NCI-H446 (cell line): ENCODE data around the gene SALL4.
"Not testable (repeated sequence)": the region's sequence is repeated elsewhere in the genome, so short reads cannot be mapped to it uniquely, and the experiment has no call there.

ENCODE experiments used
- DNase-seq, 2 experiments: peaks; one replicate each; lab custom pipeline; 2025; lab: John Stamatoyannopoulos, UW

SALL4 gene

DNA sequence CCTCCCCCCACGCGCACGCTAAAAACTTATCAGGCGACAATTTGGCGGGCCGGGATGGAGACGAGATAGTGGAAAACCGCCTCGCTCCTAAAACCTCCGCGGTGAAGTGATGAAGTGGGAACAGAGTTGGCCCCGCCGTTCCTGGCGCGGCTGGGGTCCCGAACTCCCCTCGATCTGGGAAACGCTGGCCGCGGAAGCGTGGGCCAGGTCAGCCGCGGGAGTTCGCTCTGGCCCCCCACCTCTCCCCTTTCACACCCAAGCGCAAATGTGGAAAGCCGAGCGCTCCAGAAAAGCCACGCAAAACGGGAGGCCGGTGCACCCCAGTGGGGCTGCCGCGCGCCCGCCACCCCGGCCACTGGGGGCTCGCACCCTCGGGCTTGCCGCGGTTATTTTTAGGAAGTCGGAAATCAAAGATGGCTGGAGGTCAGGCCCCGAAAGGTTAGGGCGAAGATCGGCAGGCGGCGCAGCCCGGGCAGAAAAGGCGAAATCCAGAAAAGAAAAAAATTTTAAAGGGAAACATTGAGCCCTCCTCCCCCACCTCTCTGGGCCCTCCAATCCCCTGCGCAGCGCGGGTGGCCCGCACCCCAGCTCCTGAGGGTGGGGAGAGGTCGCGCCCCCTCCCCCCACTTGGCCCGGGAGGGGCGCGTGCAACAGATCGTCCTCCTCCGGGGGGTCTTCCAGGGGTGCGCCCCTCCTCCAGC is 1.0 kb downstream of the SALL4 start:
- no peak for DNase-seq

GRCh38 chr20:51800872-51801121 is 1.5 kb downstream of the SALL4 start:
- DNase-seq: no peak

DNA sequence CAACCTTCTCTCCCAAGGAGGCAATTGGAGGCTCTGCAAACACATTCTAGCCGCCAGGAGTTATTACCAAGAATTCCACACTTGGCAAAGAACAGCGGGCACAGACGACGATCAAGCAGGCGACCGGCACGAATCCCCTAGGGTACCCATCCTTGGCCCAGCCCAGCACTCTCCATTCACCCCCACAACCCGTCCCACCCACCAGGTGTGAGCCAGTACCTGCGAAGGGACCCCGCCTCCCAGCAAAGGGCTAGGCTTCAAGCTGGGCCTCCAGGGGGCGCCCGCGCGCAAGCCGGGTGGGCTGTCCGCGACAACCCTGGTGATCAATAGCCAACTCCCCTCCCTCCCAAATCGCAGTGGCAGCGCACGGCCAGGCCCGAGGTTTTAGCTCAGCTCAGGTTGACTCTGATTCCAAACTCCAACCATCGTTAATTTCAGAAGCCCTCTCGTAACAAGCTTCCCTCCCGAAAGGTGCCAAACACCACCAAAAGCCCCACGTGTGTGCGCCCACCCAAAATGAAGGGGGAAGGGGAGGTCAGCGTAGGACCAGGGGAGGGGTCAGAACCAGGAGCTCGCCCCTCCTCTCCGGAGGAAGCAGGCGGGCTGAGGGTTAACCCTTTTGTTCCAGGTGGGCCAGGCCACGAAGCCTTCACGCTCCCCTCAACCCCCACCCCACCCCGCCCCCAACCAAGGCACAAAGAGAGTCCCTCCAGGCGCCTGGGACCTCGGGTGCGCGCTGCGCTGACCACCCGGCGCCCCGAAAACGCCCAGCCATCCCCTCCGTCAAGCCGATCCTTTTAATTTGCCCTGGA is 2.1 kb downstream of the SALL4 start:
- DNase-seq: peak; percentile 41 to 76

GRCh38 chr20:51799401-51799860 is 2.9 kb downstream of the SALL4 start:
- DNase-seq: no peak

- DNase-seq: no peak
These were observed 4.8 kb downstream of the SALL4 start for GRCh38 chr20:51797357-51798025.

GRCh38 chr20:51796340-51796739 is 6.0 kb downstream of the SALL4 start:
- no peak for DNase-seq

- no peak for DNase-seq
These were observed 9.4 kb downstream of the SALL4 start for GRCh38 chr20:51792960-51793359.

- DNase-seq: no peak
These were observed 10.7 kb downstream of the SALL4 start for GRCh38 chr20:51791626-51792025.

- DNase-seq: no peak
These were observed 12.1 kb downstream of the SALL4 start for GRCh38 chr20:51790256-51790655.

DNA sequence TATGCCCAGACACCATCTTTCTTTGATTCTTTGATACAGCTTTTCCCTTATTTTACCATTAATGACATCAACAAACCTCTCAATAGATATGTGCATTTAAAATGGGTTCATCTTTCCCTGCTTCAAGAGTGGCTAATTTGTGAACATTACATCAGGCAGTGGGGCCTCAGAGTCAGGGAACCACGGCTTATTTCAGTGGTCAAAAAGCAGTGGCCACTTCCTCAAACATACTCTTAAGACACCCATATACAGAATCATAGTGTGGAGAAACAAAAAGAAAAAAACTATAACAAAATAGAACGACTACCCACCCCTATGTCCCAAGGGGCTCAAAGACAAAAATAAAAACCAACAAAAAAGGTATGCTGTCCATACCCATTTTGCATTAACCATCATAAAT is 12.9 kb downstream of the SALL4 start:
- no peak for DNase-seq

- no peak for DNase-seq
These were observed 13.5 kb downstream of the SALL4 start for GRCh38 chr20:51788822-51789221.

DNA sequence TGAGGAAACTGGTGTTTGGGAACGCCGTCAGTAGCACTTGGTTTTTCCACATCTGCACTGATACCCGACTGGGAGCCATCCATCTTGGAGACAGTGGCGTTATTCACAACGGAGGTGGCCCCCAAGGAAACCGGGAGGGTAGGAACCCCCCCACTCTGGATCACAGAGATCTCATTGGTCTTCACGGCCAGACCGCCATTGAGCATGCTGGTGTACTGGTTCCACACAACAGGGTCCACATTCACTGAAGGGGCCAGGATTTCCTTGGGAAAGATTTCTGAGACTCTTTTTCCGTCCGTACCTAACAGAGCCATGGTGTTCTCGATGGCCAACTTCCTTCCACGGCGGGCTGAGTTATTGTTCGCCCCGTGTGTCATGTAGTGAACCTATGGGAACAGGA is 18.0 kb downstream of the SALL4 start:
- no peak for DNase-seq

GRCh38 chr20:51778229-51778759 is 24.0 kb downstream of the SALL4 start:
- not testable (repeated sequence) for DNase-seq

DNA sequence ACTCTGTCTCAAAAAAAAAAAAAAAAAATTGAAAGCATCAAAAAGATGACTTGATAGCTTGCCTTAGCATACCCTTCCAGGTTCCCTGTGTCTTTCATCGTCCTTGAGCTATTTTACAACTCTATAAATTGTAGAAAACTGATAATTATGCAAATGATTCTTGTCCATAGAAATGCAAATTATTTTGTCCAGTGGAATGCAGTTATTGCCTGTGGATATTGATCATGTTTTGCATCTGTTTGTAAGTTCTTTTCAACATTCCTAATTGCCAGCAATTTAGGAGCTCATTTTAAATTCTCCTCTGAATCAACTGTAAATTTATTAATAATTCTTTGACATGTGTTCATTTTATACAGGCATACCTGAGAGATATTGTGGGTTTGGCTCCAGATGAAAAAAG is 27.1 kb downstream of the SALL4 start:
- DNase-seq: no peak

GRCh38 chr20:51772236-51772635 is 30.1 kb downstream of the SALL4 start:
- DNase-seq: no peak

- DNase-seq: peak in 1 of 2 experiments; percentile 46
These were observed 32.2 kb downstream of the SALL4 start for GRCh38 chr20:51769976-51770615.

- no peak for DNase-seq
These were observed 33.4 kb downstream of the SALL4 start for GRCh38 chr20:51768759-51769517.

DNA sequence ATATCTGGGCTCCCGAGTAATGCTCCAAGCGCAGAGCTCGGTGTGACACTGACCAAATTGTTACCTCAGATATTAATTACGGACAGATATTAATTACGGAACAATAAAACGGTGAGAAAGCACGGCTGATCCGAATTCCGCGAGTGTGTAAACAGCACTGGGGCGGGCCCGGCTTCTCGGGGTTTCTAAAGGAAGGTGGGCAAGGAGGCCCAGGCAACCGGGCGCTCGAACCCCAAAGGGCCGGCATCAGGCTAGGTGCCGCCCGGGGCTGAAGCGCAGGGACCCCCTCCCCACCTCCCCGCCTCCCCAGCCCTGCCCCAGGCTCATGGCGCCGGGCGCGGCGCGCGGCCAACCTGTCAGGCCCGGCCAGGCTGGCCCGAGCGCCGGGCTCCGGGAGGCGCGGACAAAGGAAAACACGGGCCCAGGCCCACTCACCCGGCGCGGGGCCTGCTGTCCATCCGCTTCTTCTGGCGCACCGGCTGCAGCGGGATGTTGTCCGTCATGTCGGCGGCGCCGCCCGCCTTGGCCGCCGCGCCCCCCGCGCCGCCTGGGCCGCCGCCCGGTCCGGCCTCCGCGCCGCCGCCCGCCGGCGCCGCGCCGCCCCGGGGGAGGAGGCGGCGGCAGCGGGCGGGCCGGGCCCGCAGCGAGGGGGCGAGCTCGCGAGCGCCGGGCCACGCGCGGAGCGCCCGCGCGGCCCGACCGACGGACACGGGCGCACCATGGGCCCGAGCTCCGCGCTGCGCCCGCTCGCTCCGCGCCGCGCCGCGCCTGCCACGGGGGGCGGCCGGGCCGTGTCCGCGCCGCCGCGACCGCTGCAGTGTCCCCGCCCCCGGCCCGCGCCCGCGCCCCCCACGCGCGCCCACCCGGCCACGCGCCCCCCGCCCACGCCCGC is 34.2 kb downstream of the SALL4 start, which contains the start of gene ATP9A:
TSS of gene ATP9A (minus strand) at position 524 of the 892 bp plus-strand sequence. CDS start at position 503, 21 bp downstream.
- DNase-seq: peak in 1 of 2 experiments; percentile 23

DNA sequence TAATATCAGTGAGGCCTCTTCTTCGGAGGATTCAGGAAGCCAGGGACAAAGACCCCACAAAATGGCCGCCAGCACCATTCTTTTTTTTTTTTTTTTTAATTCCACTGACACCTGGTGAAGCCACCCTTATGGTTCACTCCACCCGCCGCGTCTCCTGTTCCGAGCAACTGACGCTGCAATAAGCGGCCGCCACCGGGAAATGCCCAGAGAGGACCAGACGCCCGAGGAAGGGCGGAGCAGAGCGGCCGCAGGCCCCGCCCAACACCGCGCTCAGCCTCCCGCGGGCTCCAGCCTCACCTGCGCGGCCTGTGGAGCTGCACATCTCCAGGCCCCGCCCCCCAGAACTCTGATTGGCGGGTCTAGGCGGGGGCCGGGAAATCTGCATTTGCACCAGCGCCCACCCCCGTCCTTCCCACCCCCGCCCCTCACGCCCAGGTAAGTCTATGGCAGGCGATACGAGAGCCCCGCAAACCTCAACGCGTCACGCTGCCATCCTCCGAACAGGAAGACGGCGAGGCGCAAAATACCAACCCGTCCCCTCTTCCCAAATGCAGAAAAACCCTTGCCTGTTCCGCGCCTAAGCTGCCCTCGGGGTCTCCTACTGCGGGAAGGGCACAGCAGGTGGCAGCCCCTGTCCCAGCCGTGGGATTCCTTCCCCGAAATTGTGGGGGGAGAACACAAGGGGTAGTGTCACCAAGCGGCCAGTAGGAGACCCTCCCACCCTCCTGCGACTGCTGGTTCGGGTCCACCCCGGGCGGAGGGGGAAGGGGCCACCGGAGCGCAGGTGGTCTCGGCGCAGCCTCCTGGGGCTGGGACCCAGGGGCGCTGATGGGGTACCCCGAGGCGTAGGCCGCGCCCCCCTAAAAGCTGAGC is 35.1 kb downstream of the SALL4 start:
- DNase-seq: peak in 1 of 2 experiments; percentile 54
